ENCODE data around the gene SYT12. TPM values are rescaled to one million over a fixed set of nuclear protein-coding genes. Genes with fewer than 3 reads are reported as not detected.

The SYT12 gene
- total RNA-seq, 1 experiment from 2014 or later, result 1.9 TPM

- no peak overlapping the region for H4K5ac ChIP-seq (ENCODE audit: insufficient read length, low read depth, low read length)
- H3K27me3 ChIP-seq (ENCODE audit: insufficient read depth, low read length), result peaks cover 22% of the 10 kb centered on the region
- H3T11ph ChIP-seq (ENCODE audit: low read length), result no peak overlapping the region
- no peaks in the 10 kb centered on the region for H3K9me3 ChIP-seq (ENCODE audit: control insufficient read depth, low read depth, low read length)
- H2BK5ac ChIP-seq (ENCODE audit: insufficient read length, low read length), result no peak overlapping the region
- H2BK20ac ChIP-seq (ENCODE audit: low read depth, low read length, poor library complexity, severe bottlenecking), result no peak overlapping the region
- no peak overlapping the region for H3K27ac Mint-ChIP-seq
- no peaks in the 10 kb centered on the region for H3K79me1 ChIP-seq (ENCODE audit: insufficient read depth, low read depth, low read length, poor library complexity, severe bottlenecking)
- peaks cover 0 to 6% (median 0%) of the 10 kb centered on the region in 3 experiments; a peak in 3 of 7 replicates for H3K36me3 Mint-ChIP-seq (ENCODE audit: insufficient read depth in 1 of 3, low read depth in 3 of 3)
- TF ChIP-seq, protein P1, sequence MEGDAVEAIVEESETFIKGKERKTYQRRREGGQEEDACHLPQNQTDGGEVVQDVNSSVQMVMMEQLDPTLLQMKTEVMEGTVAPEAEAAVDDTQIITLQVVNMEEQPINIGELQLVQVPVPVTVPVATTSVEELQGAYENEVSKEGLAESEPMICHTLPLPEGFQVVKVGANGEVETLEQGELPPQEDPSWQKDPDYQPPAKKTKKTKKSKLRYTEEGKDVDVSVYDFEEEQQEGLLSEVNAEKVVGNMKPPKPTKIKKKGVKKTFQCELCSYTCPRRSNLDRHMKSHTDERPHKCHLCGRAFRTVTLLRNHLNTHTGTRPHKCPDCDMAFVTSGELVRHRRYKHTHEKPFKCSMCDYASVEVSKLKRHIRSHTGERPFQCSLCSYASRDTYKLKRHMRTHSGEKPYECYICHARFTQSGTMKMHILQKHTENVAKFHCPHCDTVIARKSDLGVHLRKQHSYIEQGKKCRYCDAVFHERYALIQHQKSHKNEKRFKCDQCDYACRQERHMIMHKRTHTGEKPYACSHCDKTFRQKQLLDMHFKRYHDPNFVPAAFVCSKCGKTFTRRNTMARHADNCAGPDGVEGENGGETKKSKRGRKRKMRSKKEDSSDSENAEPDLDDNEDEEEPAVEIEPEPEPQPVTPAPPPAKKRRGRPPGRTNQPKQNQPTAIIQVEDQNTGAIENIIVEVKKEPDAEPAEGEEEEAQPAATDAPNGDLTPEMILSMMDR (conservative IDR thresholded peaks at IDR 0.05), result no peak
- H3K23me2 ChIP-seq (ENCODE audit: insufficient read length, low read depth, low read length, poor library complexity, severe bottlenecking), result peaks cover 8% of the 10 kb centered on the region
- no peak overlapping the region for H2AK5ac ChIP-seq (ENCODE audit: insufficient read length, low read length)
- no peaks in the 10 kb centered on the region for H4K20me1 ChIP-seq (ENCODE audit: control insufficient read depth, insufficient read depth, insufficient read length)
- H2BK15ac ChIP-seq (ENCODE audit: low read depth, low read length), result no peak overlapping the region
- no peak overlapping the region for H2BK120ac ChIP-seq (ENCODE audit: low read depth, low read length, poor library complexity, severe bottlenecking)
- no peaks in the 10 kb centered on the region for H3K79me2 ChIP-seq (ENCODE audit: insufficient read depth, low read length)
- no peak overlapping the region for H2BK12ac ChIP-seq (ENCODE audit: insufficient read length, low read depth, low read length)
- no peak overlapping the region for H4K8ac ChIP-seq (replicated peaks; ENCODE audit: insufficient read length, low read depth, low read length)
- no peak overlapping the region for H3K9ac ChIP-seq (ENCODE audit: extremely low read depth, insufficient read length, low read length)
- no peak overlapping the region for H2AFZ ChIP-seq (ENCODE audit: low read length)
- no peak overlapping the region for H3K18ac ChIP-seq (ENCODE audit: insufficient read length, low read depth, low read length)
- no peak overlapping the region for H3K27ac ChIP-seq (ENCODE audit: insufficient read length, low read depth, low read length)
- H4K91ac ChIP-seq (ENCODE audit: insufficient read length, low read depth, low read length), result no peak overlapping the region
- H3K23ac ChIP-seq (ENCODE audit: insufficient read length, low read depth, low read length), result no peak overlapping the region
- peaks cover 0 to 8% of the 10 kb centered on the region in 2 experiments; a peak in 2 of 5 replicates for H3K9me3 Mint-ChIP-seq
- H3K4me2 ChIP-seq (ENCODE audit: insufficient read depth, insufficient read length, low read length), result no peak overlapping the region
- no peak overlapping the region for H3K4ac ChIP-seq (ENCODE audit: low read depth, low read length)
- no peak overlapping the region for H3K56ac ChIP-seq (ENCODE audit: insufficient read length, low read depth, low read length)
- H3K14ac ChIP-seq (ENCODE audit: insufficient read depth, low read length), result no peak overlapping the region; the same call in 1 of the 2 replicates
- no CpG with 5 or more reads among the region's 1 CpG for WGBS (ENCODE audit: extremely low coverage, insufficient read length, low lambda C conversion rate)
- H3K4me3 Mint-ChIP-seq, result no peak overlapping the region; a peak in 1 of 5 replicates
- no peak for DNase-seq
- H3K4me1 ChIP-seq (ENCODE audit: insufficient read depth, low read length), result no peaks in the 10 kb centered on the region; the same call in 1 of the 2 replicates
- H3K4me1 Mint-ChIP-seq, result peaks cover 14 to 18% of the 10 kb centered on the region in 2 experiments
- H3K27me3 Mint-ChIP-seq (ENCODE audit: low read depth), result peaks cover 46% of the 10 kb centered on the region
Observed at GRCh38 chr11:67024966-67025365, 2.0 kb downstream of the SYT12 start.
